C4-2B (cell line): ENCODE data around the gene KDM6A.

Source experiments
- ZFX ChIP-seq: fragments of 450-650 bp; IDR thresholded peaks from 2 replicates; pipeline ENCODE4 v1.6.1; 2017
- TF ChIP-seq, protein P1 (sequence below): fragments of 450-650 bp; conservative IDR thresholded peaks from 2 replicates; pipeline ENCODE4 v1.5.1; 2017; ENCODE audit warnings: mild to moderate bottlenecking

- TF ChIP-seq, protein P1, sequence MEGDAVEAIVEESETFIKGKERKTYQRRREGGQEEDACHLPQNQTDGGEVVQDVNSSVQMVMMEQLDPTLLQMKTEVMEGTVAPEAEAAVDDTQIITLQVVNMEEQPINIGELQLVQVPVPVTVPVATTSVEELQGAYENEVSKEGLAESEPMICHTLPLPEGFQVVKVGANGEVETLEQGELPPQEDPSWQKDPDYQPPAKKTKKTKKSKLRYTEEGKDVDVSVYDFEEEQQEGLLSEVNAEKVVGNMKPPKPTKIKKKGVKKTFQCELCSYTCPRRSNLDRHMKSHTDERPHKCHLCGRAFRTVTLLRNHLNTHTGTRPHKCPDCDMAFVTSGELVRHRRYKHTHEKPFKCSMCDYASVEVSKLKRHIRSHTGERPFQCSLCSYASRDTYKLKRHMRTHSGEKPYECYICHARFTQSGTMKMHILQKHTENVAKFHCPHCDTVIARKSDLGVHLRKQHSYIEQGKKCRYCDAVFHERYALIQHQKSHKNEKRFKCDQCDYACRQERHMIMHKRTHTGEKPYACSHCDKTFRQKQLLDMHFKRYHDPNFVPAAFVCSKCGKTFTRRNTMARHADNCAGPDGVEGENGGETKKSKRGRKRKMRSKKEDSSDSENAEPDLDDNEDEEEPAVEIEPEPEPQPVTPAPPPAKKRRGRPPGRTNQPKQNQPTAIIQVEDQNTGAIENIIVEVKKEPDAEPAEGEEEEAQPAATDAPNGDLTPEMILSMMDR: no peak
- no peak for TF ChIP-seq ZFX
Observed at GRCh38 chrX:45138525-45138924, 265.5 kb downstream of the KDM6A start.
